Neural cell (in vitro differentiated cells): ENCODE data around the gene OR56A5. TPM values are rescaled to one million over a fixed set of nuclear protein-coding genes. Genes with fewer than 3 reads are reported as not detected.

Experiments used
- polyA plus RNA-seq: library from polyadenylated mRNA; depleted of rRNA; stranded (reverse); fragments of >200 nt; gene quantifications from 2 replicates; pipeline ENCODE4 v1.2.3, GENCODE V29; 2014
- small RNA-seq, 3 experiments: library from RNA; depleted of rRNA; stranded (forward); fragments of <200 nt; gene quantifications; one replicate each; pipeline ENCODE3, GENCODE V24; 2012

OR56A5 gene
- polyA plus RNA-seq, 1 donor from 2014 or later = not detected

Small RNAs within 50 kb of the gene (small RNA-seq; reads per million reads assigned to genes)
- gene RNA5SP329 = 0 reads per million in 3 experiments

Other genes starting within 250 kb of the OR56A5 start
- gene OR56B1, start 232.0 kb downstream of the OR56A5 start, polyA plus RNA-seq = not detected in 2 replicates
- gene OR52N4, start 214.3 kb downstream of the OR56A5 start, polyA plus RNA-seq = not detected in 2 replicates
- not detected in 2 replicates for gene OR52N5, start 185.1 kb downstream of the OR56A5 start, polyA plus RNA-seq
- not detected in 2 replicates for gene OR52N1, start 177.2 kb downstream of the OR56A5 start, polyA plus RNA-seq
- not detected in 2 replicates for gene OR52N2, start 159.6 kb downstream of the OR56A5 start, polyA plus RNA-seq
- gene OR52E6, start 126.6 kb downstream of the OR56A5 start, polyA plus RNA-seq = not detected in 2 replicates
- not detected in 2 replicates for gene OR52E8, start 110.8 kb downstream of the OR56A5 start, polyA plus RNA-seq
- gene OR52E4, start 87.9 kb downstream of the OR56A5 start, polyA plus RNA-seq = not detected in 2 replicates
- not detected in 2 replicates for gene OR52E5, start 75.3 kb downstream of the OR56A5 start, polyA plus RNA-seq
- gene OR56A3, start 26.2 kb downstream of the OR56A5 start, polyA plus RNA-seq = not detected in 2 replicates
- gene OR52L1, start 18.5 kb upstream of the OR56A5 start, polyA plus RNA-seq = not detected in 2 replicates
- gene OR56A4, start 38.5 kb upstream of the OR56A5 start, polyA plus RNA-seq = not detected in 2 replicates
- gene OR56A1, start 62.3 kb upstream of the OR56A5 start, polyA plus RNA-seq = not detected in 2 replicates
- not detected in 2 replicates for gene OR56B4, start 139.2 kb upstream of the OR56A5 start, polyA plus RNA-seq
- gene OR52B2, start 201.8 kb upstream of the OR56A5 start, polyA plus RNA-seq = not detected in 2 replicates
- not detected in 2 replicates for gene OR52W1, start 230.7 kb upstream of the OR56A5 start, polyA plus RNA-seq
- not detected in 2 replicates for gene C11orf42, start 237.1 kb upstream of the OR56A5 start, polyA plus RNA-seq